ENCODE measurements around the gene CFAP54. TPM values are rescaled to one million over a fixed set of nuclear protein-coding genes. Genes with fewer than 3 reads are reported as not detected.

CFAP54 gene
- total RNA-seq, 2 experiments from 2014 or later: 0.33 to 1.4 TPM

GRCh38 chr12:96901175-96901574, 411.8 kb downstream of the CFAP54 start:
- H3K4me1 Mint-ChIP-seq: peaks cover 5% of the 10 kb centered on the region
- no peaks in the 10 kb centered on the region for H3K9me3 Mint-ChIP-seq (ENCODE audit: low read depth)
- DNase-seq (no peak), ATAC-seq (no peak)
- H3K27ac Mint-ChIP-seq: no peak overlapping the region
- H3K36me3 Mint-ChIP-seq: no peaks in the 10 kb centered on the region
- no peak overlapping the region for H3K4me3 Mint-ChIP-seq
- H3K27me3 Mint-ChIP-seq: peaks cover 18% of the 10 kb centered on the region
- CTCF ChIA-PET: no interaction called here

DNA sequence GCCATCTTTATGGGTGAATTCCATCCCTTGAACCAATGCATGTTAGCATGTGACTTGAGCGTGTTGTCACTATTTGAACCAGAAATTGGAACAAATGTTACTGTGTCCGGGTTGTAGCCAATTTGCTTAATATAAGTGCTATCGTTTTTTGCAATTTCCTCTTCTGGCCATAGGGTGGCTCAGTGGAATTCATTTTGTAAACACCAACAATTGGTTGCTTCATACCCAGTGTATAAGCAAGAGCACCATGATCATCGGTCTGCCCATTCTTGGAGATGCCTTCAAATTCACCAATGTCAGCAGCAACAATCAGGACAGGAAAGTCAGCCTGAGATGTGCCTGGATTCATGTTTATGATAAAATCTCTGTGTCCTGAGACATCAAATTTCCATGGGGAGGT, 412.7 kb downstream of the CFAP54 start:
- H3K4me1 Mint-ChIP-seq: peaks cover 9% of the 10 kb centered on the region
- ATAC-seq: no peak
- H3K27ac Mint-ChIP-seq: no peak overlapping the region
- CTCF ChIA-PET: no interaction called here
- peaks cover 18% of the 10 kb centered on the region for H3K27me3 Mint-ChIP-seq
- H3K36me3 Mint-ChIP-seq: no peaks in the 10 kb centered on the region
- DNase-seq: no peak
- no peaks in the 10 kb centered on the region for H3K9me3 Mint-ChIP-seq (ENCODE audit: low read depth)
- H3K4me3 Mint-ChIP-seq: no peak overlapping the region

DNA sequence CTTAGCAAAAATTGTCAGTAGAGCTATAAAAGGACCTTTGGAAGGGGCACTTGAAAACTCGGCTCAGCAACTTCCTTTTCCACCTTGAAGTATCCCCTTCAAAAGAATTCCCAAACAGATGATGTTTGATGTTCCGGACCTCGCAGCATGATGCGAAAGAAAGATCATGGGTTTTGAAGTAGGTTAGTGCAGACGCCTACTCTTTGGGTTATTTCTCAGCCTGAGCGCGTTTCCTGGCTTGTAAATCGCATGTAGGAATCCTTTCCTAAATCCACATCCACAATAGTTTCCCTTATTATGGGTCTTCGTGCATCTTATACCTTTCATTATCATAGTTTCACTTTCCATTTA, 417.1 kb downstream of the CFAP54 start:
- peaks cover 41% of the 10 kb centered on the region for H3K4me1 Mint-ChIP-seq
- peak overlapping the region; percentile 99 for H3K4me3 Mint-ChIP-seq
- no peak for ATAC-seq
- H3K36me3 Mint-ChIP-seq: peaks cover 28% of the 10 kb centered on the region
- H3K27ac Mint-ChIP-seq: peak overlapping the region; percentile 97
- H3K9me3 Mint-ChIP-seq (ENCODE audit: low read depth): no peaks in the 10 kb centered on the region
- H3K27me3 Mint-ChIP-seq: peaks cover 14% of the 10 kb centered on the region
- no peak for DNase-seq
- CTCF ChIA-PET: interaction anchor here (1.4 to 1.5 kb wide), 3 partner anchors 9 to 77 kb away, joined by 3 read pairs; no protein-coding TSS in a partner anchor

GRCh38 chr12:96906849-96907670, 417.7 kb downstream of the CFAP54 start, which contains the start of gene NEDD1:
Gene NEDD1 (plus strand): TSS chr12:96907257. CDS start chr12:96909760, 2,503 bp downstream.
- H3K36me3 Mint-ChIP-seq: peaks cover 30% of the 10 kb centered on the region
- peaks cover 14% of the 10 kb centered on the region for H3K27me3 Mint-ChIP-seq
- ATAC-seq (peak; percentile 88), DNase-seq (peak; percentile 89)
- CTCF ChIA-PET: interaction anchor here (1.1 to 2.7 kb wide), 5 partner anchors 8 to 78 kb away, joined by 3 to 10 read pairs (median 3); no protein-coding TSS in a partner anchor
- peak within 1 kb of the TSS; percentile 99 for H3K4me3 Mint-ChIP-seq
- peaks cover 44% of the 10 kb centered on the region for H3K4me1 Mint-ChIP-seq
- peak within 1 kb of the TSS; percentile 97 for H3K27ac Mint-ChIP-seq
- H3K9me3 Mint-ChIP-seq (ENCODE audit: low read depth): no peaks in the 10 kb centered on the region

GRCh38 chr12:96907671-96908422, 418.5 kb downstream of the CFAP54 start:
- peaks cover 14% of the 10 kb centered on the region for H3K27me3 Mint-ChIP-seq
- peaks cover 33% of the 10 kb centered on the region for H3K36me3 Mint-ChIP-seq
- DNase-seq: peak; percentile 51
- H3K4me3 Mint-ChIP-seq: peak overlapping the region; percentile 99
- peak; percentile 34 for ATAC-seq
- peaks cover 44% of the 10 kb centered on the region for H3K4me1 Mint-ChIP-seq
- CTCF ChIA-PET: interaction anchor here (1.1 to 2.7 kb wide), 4 partner anchors 11 to 77 kb away, joined by 3 to 10 read pairs (median 3); no protein-coding TSS in a partner anchor
- peak overlapping the region; percentile 97 for H3K27ac Mint-ChIP-seq
- no peaks in the 10 kb centered on the region for H3K9me3 Mint-ChIP-seq (ENCODE audit: low read depth)

DNA sequence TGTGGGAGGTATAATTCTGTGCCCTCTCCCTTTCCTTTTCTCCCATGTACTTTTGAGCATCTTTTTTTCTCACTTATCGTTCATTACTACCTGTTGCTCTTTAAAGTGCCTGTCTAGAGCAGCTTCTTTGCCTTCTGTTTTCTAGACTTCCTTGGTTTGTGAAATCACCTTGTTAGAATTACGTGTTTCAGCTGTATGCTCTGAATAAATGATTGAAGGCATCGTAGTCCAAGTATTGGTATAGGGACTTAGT, 419.0 kb downstream of the CFAP54 start:
- peaks cover 12% of the 10 kb centered on the region for H3K27me3 Mint-ChIP-seq

GRCh38 chr12:96912261-96912660, 422.9 kb downstream of the CFAP54 start:
- Mint-ChIP-seq H3K4me3 (no peak overlapping the region), H3K36me3 (peaks cover 59% of the 10 kb centered on the region), H3K27me3 (no peaks in the 10 kb centered on the region), H3K9me3 (ENCODE audit: low read depth) (peaks cover 3% of the 10 kb centered on the region), H3K4me1 (peaks cover 39% of the 10 kb centered on the region), H3K27ac (no peak overlapping the region)
- ATAC-seq (no peak), DNase-seq (no peak)
- CTCF ChIA-PET: no interaction called here

More for the DNA sequence above, 419.0 kb downstream of the CFAP54 start:
- Mint-ChIP-seq H3K4me1 (peaks cover 46% of the 10 kb centered on the region), H3K4me3 (peak overlapping the region; percentile 99), H3K36me3 (peaks cover 38% of the 10 kb centered on the region), H3K27ac (peak overlapping the region; percentile 97), H3K9me3 (ENCODE audit: low read depth) (no peaks in the 10 kb centered on the region)
- ATAC-seq (no peak), DNase-seq (no peak)
- CTCF ChIA-PET: interaction anchor here (2.7 kb wide), 1 partner anchor 10 kb away, joined by 10 read pairs; no protein-coding TSS in a partner anchor

GRCh38 chr12:96912943-96913342, 423.6 kb downstream of the CFAP54 start:
- no peak for DNase-seq
- no peak overlapping the region for H3K27ac Mint-ChIP-seq
- ATAC-seq: no peak
- H3K4me3 Mint-ChIP-seq: no peak overlapping the region
- H3K36me3 Mint-ChIP-seq: peaks cover 55% of the 10 kb centered on the region
- H3K9me3 Mint-ChIP-seq (ENCODE audit: low read depth): peaks cover 3% of the 10 kb centered on the region
- H3K27me3 Mint-ChIP-seq: no peaks in the 10 kb centered on the region
- CTCF ChIA-PET: interaction anchor here (1.7 kb wide), 1 partner anchor 19 kb away, joined by 5 read pairs; no protein-coding TSS in a partner anchor
- H3K4me1 Mint-ChIP-seq: peaks cover 37% of the 10 kb centered on the region

DNA sequence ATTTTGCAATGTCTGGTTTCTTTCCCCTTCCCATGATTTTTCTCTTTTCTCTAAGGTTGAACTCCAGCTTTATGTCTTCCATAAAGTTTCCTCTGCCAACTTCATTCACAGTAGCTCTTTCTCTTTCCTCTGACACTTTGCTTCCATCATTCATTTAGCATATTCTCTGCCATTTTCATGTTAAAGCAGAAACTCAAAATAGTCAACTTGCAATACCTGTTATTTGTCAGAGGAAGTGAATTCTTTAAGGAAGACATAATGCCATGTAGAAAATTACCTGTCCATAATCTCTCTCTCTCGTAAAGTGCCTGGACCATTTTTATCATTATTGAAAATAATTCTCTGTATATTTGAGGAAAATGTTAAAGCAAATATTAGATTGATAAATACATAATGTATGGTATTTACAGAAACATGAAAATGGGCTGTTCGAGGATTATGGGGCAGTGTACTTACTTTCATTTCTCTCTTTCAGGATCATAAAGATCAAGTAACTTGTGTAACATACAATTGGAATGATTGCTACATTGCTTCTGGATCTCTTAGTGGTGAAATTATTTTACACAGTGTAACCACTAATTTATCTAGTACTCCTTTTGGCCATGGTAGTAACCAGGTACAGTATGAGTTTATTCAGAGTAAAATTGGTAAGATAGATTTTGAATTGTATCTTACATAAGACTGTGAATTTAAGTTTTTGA, 430.3 kb downstream of the CFAP54 start:
- Mint-ChIP-seq H3K9me3 (ENCODE audit: low read depth) (peaks cover 5% of the 10 kb centered on the region), H3K27me3 (no peaks in the 10 kb centered on the region), H3K4me1 (peaks cover 5% of the 10 kb centered on the region), H3K4me3 (no peak overlapping the region), H3K27ac (no peak overlapping the region), H3K36me3 (peaks cover 58% of the 10 kb centered on the region)
- CTCF ChIA-PET: interaction anchor here (3.6 kb wide), 1 partner anchor 12 kb away, joined by 10 read pairs; the partner anchor contains the start of gene NEDD1
- no peak for DNase-seq
- no peak for ATAC-seq

Other genes with a start within 250 kb of the CFAP54 start
- 10 to 100 TPM; 32.7 to 46.9 TPM for gene CDK17, start 89.1 kb upstream of the CFAP54 start, total RNA-seq

Data from activated CD8-positive, alpha-beta memory T cell treated with anti-CD3 and anti-CD28 coated beads, Interleukin-2, amount 10 ng/mL, durations not matched to agents 7 days and 5 days (primary cell).